22Rv1 (cell line): ENCODE results near the gene RACGAP1.

Source experiments
- H3K27ac ChIP-seq: fragments of 450-650 bp; 2 replicates; pipeline ENCODE4 v1.5.1; 2017
- CTCF ChIP-seq: fragments of 450-650 bp; IDR thresholded peaks from 2 replicates; pipeline ENCODE4 v1.5.1; 2017; ENCODE audit warnings: mild to moderate bottlenecking
- ZFX ChIP-seq: fragments of 450-650 bp; IDR thresholded peaks from 2 replicates; pipeline ENCODE4 v1.6.1; 2017; ENCODE audit warnings: antibody characterized with exemption, borderline replicate concordance

RACGAP1 gene

DNA sequence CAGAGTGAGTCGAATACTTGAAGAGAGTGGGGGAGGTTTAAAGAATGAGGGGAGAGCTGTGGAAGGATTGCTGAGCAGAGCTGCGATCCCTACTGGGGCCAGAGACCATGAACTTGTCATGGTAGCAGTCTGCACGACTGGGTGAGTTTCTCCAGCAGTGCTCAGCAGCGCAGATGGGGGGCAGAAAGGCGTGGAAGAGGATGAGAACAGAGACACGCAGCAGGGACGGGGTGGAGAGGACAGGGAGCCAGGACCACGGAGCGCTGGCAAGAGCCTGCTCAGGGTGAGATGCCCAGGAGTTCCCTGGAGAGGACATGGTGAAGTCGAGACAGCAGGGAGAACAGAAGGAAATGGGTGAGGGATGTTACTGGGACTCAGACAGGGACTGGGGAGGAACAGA is 54.6 kb downstream of the RACGAP1 start:
- no peak overlapping the region for H3K27ac ChIP-seq
- TF ChIP-seq ZFX = no peak
- no peak for TF ChIP-seq CTCF

GRCh38 chr12:49969651-49970429 is 55.5 kb downstream of the RACGAP1 start:
- H3K27ac ChIP-seq = no peak overlapping the region
- TF ChIP-seq CTCF (no peak), ZFX (no peak)

DNA sequence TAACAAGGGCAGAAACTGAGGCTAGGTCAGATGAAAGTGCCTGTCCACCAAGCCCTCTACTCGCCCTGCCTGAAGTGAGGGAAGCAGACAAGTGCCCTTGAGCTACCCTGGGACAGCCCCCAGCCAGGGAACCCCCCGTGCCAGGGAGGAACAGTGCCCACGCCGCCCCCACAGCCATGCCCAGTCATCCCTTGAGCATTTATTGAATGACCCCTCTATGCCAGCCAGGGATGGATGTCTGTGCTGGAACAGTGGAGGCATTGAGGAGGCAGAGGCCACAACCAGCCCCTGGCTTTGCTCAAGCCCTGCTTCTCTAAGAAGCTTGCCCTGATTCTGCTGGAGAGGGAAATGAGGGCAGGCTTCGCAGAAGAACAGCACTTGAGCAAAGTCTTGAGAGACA is 56.3 kb downstream of the RACGAP1 start:
- H3K27ac ChIP-seq = no peak overlapping the region
- TF ChIP-seq ZFX (no peak), CTCF (no peak)

DNA sequence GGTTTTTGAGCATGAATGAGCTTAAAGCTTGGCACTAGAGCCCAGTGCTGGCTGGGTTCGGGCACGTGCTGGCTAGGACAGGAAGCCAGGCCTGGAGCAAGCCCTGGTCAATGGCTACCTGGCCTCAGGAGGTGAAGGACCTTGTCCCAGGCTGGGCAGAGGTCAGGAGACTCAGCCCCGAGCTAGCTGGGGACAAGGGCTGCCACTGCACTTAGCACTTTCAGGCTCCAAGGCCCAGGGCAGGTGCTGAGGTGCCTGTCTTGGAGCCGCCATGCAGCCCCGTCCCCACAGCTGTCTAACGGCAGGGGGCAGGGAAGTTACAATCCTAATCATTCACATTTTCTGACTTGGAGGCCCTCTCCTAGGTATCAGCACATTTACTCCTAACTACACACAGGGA is 56.8 kb downstream of the RACGAP1 start:
- H3K27ac ChIP-seq = no peak overlapping the region
- no peak for TF ChIP-seq ZFX
- TF ChIP-seq CTCF = no peak

DNA sequence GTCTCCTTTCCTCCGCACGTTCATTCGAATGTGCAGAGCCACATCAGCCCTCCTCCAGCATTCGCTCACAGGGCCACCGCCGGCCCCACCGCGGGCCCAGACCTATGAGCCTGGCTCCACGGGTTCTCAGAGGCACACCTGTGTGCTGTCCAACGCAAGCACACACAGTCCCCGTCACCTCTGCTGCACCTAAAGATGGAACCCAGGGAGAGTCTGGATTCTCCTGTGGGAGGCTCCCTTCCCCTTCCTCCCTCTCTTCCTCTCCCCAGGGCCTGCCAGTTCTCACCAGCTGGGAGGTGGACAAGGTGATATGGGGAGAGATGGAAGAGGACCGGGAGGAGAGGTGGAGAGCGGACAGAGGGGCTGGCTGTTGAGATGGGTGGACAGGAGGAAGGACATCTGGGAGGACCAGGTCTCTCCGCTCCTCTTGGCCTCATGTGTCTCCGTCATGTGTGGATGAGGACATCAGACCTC is 57.5 kb downstream of the RACGAP1 start:
- no peak for TF ChIP-seq ZFX
- TF ChIP-seq CTCF = no peak
- H3K27ac ChIP-seq = no peak overlapping the region

GRCh38 chr12:49967042-49967776 is 58.1 kb downstream of the RACGAP1 start:
- no peak overlapping the region for H3K27ac ChIP-seq
- TF ChIP-seq ZFX = no peak
- TF ChIP-seq CTCF = peak; percentile 99

DNA sequence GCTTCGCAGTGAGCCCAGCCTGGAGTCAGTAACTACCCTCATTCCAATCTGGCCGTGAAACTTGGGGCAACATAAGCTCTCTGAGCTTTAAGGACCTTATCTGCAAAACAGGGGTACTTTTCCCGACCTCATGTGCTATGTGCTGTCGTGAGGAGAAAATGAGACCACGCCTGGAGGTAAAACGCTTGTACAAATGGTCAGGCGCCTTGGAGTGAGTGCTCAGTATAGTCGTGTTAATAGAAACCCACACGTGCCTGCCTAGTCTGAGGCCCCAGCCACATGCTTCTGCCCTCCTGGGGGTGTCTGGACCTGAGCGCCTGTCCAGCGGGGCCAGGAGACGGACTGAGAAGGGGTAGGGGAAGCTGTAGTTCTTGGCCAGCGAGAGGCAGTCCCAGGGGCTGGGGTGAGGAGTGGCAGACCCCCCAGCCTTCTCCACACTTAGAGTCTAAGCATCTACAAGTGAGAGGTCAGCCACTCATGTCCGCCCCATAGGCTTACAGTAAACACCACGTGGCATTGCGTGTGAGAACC is 58.7 kb downstream of the RACGAP1 start:
- TF ChIP-seq ZFX (no peak), CTCF (no peak)
- H3K27ac ChIP-seq = no peak overlapping the region
